ENCODE results near the gene OLFM3.

DNA sequence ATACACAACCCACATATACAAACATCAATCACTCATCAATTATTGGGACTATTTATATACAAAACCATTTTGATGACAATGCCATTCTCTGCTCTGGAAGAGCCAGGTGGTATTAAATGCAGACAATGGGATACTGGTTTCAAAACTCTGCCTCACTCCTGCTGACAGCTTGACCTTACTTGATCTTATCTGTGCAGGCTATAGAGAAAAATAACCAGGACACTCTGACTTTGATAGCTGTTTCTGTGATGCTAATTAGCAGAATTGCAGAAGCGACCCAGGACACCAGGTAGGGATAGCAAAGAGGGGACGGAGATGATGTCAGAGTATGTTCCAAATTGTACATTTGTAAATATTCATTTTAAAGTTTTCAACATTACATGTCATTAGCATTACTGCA is 89.5 kb downstream of the OLFM3 start:
- TF ChIP-seq, protein P1, sequence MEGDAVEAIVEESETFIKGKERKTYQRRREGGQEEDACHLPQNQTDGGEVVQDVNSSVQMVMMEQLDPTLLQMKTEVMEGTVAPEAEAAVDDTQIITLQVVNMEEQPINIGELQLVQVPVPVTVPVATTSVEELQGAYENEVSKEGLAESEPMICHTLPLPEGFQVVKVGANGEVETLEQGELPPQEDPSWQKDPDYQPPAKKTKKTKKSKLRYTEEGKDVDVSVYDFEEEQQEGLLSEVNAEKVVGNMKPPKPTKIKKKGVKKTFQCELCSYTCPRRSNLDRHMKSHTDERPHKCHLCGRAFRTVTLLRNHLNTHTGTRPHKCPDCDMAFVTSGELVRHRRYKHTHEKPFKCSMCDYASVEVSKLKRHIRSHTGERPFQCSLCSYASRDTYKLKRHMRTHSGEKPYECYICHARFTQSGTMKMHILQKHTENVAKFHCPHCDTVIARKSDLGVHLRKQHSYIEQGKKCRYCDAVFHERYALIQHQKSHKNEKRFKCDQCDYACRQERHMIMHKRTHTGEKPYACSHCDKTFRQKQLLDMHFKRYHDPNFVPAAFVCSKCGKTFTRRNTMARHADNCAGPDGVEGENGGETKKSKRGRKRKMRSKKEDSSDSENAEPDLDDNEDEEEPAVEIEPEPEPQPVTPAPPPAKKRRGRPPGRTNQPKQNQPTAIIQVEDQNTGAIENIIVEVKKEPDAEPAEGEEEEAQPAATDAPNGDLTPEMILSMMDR (IDR thresholded peaks at IDR 0.05; ENCODE audit: extremely low read depth in 1 of 2, insufficient read depth in 1 of 2, low read depth in 1 of 2, low read length in 2 of 2), result no peak
- no peak for TF ChIP-seq POLR2A (IDR thresholded peaks at IDR 0.05; ENCODE audit: low read depth, low read length)
- TF ChIP-seq EZH2 (IDR thresholded peaks at IDR 0.05; ENCODE audit: borderline replicate concordance, low read depth, low read length, severe bottlenecking), result no peak
- no peak for TF ChIP-seq POLR2AphosphoS5 (IDR thresholded peaks at IDR 0.05; ENCODE audit: insufficient read depth, low read depth, low read length)

Data from endothelial cell of umbilical vein (primary cell).